ENCODE results near the gene SELENBP1.

The SELENBP1 gene

GRCh38 chr1:151347523-151348246, 24.8 kb downstream of the SELENBP1 start:
- Histone ChIP-seq H3K36me3 (peaks cover 10% of the 10 kb centered on the region), H3K9me3 (no peaks in the 10 kb centered on the region), H3K27me3 (no peaks in the 10 kb centered on the region), H3K4me3 (ENCODE audit: low read depth, low read length) (peak overlapping the region; percentile 89), H3K4me1 (peaks cover 8% of the 10 kb centered on the region)
- TF ChIP-seq, protein P1, sequence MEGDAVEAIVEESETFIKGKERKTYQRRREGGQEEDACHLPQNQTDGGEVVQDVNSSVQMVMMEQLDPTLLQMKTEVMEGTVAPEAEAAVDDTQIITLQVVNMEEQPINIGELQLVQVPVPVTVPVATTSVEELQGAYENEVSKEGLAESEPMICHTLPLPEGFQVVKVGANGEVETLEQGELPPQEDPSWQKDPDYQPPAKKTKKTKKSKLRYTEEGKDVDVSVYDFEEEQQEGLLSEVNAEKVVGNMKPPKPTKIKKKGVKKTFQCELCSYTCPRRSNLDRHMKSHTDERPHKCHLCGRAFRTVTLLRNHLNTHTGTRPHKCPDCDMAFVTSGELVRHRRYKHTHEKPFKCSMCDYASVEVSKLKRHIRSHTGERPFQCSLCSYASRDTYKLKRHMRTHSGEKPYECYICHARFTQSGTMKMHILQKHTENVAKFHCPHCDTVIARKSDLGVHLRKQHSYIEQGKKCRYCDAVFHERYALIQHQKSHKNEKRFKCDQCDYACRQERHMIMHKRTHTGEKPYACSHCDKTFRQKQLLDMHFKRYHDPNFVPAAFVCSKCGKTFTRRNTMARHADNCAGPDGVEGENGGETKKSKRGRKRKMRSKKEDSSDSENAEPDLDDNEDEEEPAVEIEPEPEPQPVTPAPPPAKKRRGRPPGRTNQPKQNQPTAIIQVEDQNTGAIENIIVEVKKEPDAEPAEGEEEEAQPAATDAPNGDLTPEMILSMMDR (IDR thresholded peaks at IDR 0.05; ENCODE audit: low read depth, low read length) = no peak
- no peak for DNase-seq

GRCh38 chr1:151346769-151347522, 25.6 kb downstream of the SELENBP1 start, which contains the start of gene RFX5:
Gene RFX5, minus strand, starts transcription at chr1:151347252. Its CDS starts 932 bp downstream, at chr1:151346320.
- peaks cover 10% of the 10 kb centered on the region for H3K36me3 ChIP-seq
- no peaks in the 10 kb centered on the region for H3K27me3 ChIP-seq
- TF ChIP-seq, protein P1 (IDR thresholded peaks at IDR 0.05; ENCODE audit: low read depth, low read length) = no peak
- no peaks in the 10 kb centered on the region for H3K9me3 ChIP-seq
- peak; percentile 94 for DNase-seq
- peak within 1 kb of the TSS; percentile 89 for H3K4me3 ChIP-seq (ENCODE audit: low read depth, low read length)
- H3K4me1 ChIP-seq = peaks cover 8% of the 10 kb centered on the region

DNA sequence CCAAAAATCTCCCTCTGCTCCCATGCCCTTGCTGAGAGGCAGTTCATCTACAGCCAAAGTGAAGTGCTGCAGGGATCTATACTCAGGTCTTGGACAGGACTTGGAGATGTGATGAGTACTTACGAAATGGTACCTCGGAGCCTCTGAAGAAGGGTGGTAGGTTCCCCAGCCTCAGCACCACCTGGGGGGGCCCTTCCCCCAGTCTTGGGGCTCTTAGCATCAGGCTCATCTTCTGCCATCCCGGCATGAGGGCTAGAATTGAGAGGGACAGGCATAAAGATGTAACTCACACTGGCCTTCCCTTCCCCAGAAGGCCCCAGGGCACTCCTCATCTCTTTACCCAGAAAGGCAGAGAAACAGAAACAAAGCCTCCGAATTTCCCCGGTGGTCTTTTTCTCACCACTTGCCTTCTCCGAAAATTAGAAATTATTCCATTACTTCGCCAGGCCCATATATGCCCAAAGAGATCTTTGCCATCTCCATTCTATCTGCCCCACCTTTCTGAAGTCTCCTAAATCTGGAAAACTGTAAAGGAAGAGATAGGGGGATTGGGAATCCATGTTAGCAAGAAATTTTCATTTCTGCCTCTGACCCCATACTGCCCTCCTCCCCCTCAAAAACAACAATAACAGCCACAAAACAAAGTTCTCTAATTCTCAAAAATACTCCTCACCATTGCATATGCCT, 26.3 kb downstream of the SELENBP1 start:
- TF ChIP-seq, protein P1 (IDR thresholded peaks at IDR 0.05; ENCODE audit: low read depth, low read length) = no peak
- Histone ChIP-seq H3K4me3 (ENCODE audit: low read depth, low read length) (peak overlapping the region; percentile 89), H3K9me3 (no peaks in the 10 kb centered on the region), H3K4me1 (peaks cover 8% of the 10 kb centered on the region), H3K27me3 (no peaks in the 10 kb centered on the region), H3K36me3 (peaks cover 10% of the 10 kb centered on the region)
- DNase-seq = no peak

DNA sequence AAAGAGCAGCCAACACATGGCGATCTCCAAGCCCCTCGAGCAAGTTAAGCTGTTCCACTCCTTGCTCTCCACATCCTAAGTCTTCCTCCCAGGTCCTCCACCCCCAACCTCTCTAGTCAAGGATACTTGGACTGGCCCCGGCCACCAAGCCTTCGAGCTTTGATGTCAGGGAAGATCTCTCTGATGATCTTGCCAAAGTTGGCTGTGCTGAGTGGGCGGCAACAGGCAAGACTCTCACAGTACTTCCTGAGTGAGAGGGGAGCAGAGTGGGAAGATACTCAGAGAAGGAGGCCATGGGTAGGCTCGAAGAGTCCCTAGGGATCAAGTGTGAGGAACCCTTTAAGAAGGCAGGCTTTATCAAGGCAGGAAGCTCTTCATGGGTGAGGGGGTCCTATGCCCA, 28.2 kb downstream of the SELENBP1 start:
- Histone ChIP-seq H3K4me1 (peaks cover 8% of the 10 kb centered on the region), H3K36me3 (peaks cover 10% of the 10 kb centered on the region), H3K27me3 (no peaks in the 10 kb centered on the region), H3K4me3 (ENCODE audit: low read depth, low read length) (no peak overlapping the region), H3K9me3 (no peaks in the 10 kb centered on the region)
- no peak for DNase-seq
- TF ChIP-seq, protein P1 (IDR thresholded peaks at IDR 0.05; ENCODE audit: low read depth, low read length) = no peak

GRCh38 chr1:151343587-151343986, 28.9 kb downstream of the SELENBP1 start:
- DNase-seq = no peak
- TF ChIP-seq, protein P1 (IDR thresholded peaks at IDR 0.05; ENCODE audit: low read depth, low read length) = no peak
- H3K9me3 ChIP-seq = no peaks in the 10 kb centered on the region
- no peaks in the 10 kb centered on the region for H3K27me3 ChIP-seq
- H3K36me3 ChIP-seq = peaks cover 10% of the 10 kb centered on the region
- H3K4me1 ChIP-seq = peaks cover 8% of the 10 kb centered on the region
- H3K4me3 ChIP-seq (ENCODE audit: low read depth, low read length) = no peak overlapping the region
